ENCODE measurements around the gene PTPRE.

Gene PTPRE

GRCh38 chr10:127906548-127907377, at the start of gene PTPRE:
PTPRE (plus strand) TSS chr10:127907103; CDS start chr10:128040882, 133,779 bp downstream.
- peaks cover 12% of the 10 kb centered on the region for H3K27me3 Mint-ChIP-seq
- H3K4me3 Mint-ChIP-seq, result peak within 1 kb of the TSS; percentile 51
- no peaks in the 10 kb centered on the region for H3K9me3 Mint-ChIP-seq (ENCODE audit: low read depth)
- H3K4me1 Mint-ChIP-seq (ENCODE audit: low read depth), result no peaks in the 10 kb centered on the region
- H3K27ac Mint-ChIP-seq, result no peak within 1 kb of the TSS
- no peaks in the 10 kb centered on the region for H3K36me3 Mint-ChIP-seq

- no peak overlapping the region for H3K4me3 Mint-ChIP-seq
- H3K27me3 Mint-ChIP-seq, result no peaks in the 10 kb centered on the region
- H3K9me3 Mint-ChIP-seq (ENCODE audit: low read depth), result peaks cover 8% of the 10 kb centered on the region
- no peak overlapping the region for H3K27ac Mint-ChIP-seq
- H3K4me1 Mint-ChIP-seq (ENCODE audit: low read depth), result no peaks in the 10 kb centered on the region
- H3K36me3 Mint-ChIP-seq, result peaks cover 3% of the 10 kb centered on the region
Observed at GRCh38 chr10:127860592-127860991, 46.3 kb upstream of the PTPRE start.

GRCh38 chr10:127863231-127863825, 43.6 kb upstream of the PTPRE start:
- Mint-ChIP-seq H3K27me3 (no peaks in the 10 kb centered on the region), H3K4me1 (ENCODE audit: low read depth) (no peaks in the 10 kb centered on the region), H3K36me3 (peaks cover 3% of the 10 kb centered on the region), H3K4me3 (no peak overlapping the region), H3K27ac (no peak overlapping the region), H3K9me3 (ENCODE audit: low read depth) (peaks cover 8% of the 10 kb centered on the region)

- peaks cover 8% of the 10 kb centered on the region for H3K27me3 Mint-ChIP-seq
- H3K27ac Mint-ChIP-seq, result no peak overlapping the region
- H3K9me3 Mint-ChIP-seq (ENCODE audit: low read depth), result peaks cover 12% of the 10 kb centered on the region
- no peak overlapping the region for H3K4me3 Mint-ChIP-seq
- peaks cover 3% of the 10 kb centered on the region for H3K36me3 Mint-ChIP-seq
- no peaks in the 10 kb centered on the region for H3K4me1 Mint-ChIP-seq (ENCODE audit: low read depth)
Observed at GRCh38 chr10:127866276-127867013, 40.5 kb upstream of the PTPRE start.

- no peaks in the 10 kb centered on the region for H3K4me1 Mint-ChIP-seq (ENCODE audit: low read depth)
- no peak overlapping the region for H3K4me3 Mint-ChIP-seq
- no peak overlapping the region for H3K27ac Mint-ChIP-seq
- peaks cover 12% of the 10 kb centered on the region for H3K9me3 Mint-ChIP-seq (ENCODE audit: low read depth)
- H3K27me3 Mint-ChIP-seq, result peaks cover 13% of the 10 kb centered on the region
- peaks cover 3% of the 10 kb centered on the region for H3K36me3 Mint-ChIP-seq
Observed at GRCh38 chr10:127867805-127868204, 39.1 kb upstream of the PTPRE start.

- H3K36me3 Mint-ChIP-seq, result no peaks in the 10 kb centered on the region
- peaks cover 13% of the 10 kb centered on the region for H3K27me3 Mint-ChIP-seq
- no peak overlapping the region for H3K4me3 Mint-ChIP-seq
- H3K9me3 Mint-ChIP-seq (ENCODE audit: low read depth), result peaks cover 4% of the 10 kb centered on the region
- H3K4me1 Mint-ChIP-seq (ENCODE audit: low read depth), result no peaks in the 10 kb centered on the region
- H3K27ac Mint-ChIP-seq, result no peak overlapping the region
Observed at GRCh38 chr10:127869329-127869728, 37.6 kb upstream of the PTPRE start.

GRCh38 chr10:127871631-127872010, 35.3 kb upstream of the PTPRE start:
- no peak overlapping the region for H3K27ac Mint-ChIP-seq
- no peaks in the 10 kb centered on the region for H3K4me1 Mint-ChIP-seq (ENCODE audit: low read depth)
- H3K36me3 Mint-ChIP-seq, result no peaks in the 10 kb centered on the region
- H3K4me3 Mint-ChIP-seq, result no peak overlapping the region
- peaks cover 4% of the 10 kb centered on the region for H3K9me3 Mint-ChIP-seq (ENCODE audit: low read depth)
- peaks cover 16% of the 10 kb centered on the region for H3K27me3 Mint-ChIP-seq

- Mint-ChIP-seq H3K9me3 (ENCODE audit: low read depth) (peaks cover 4% of the 10 kb centered on the region), H3K4me1 (ENCODE audit: low read depth) (no peaks in the 10 kb centered on the region), H3K27ac (no peak overlapping the region), H3K36me3 (no peaks in the 10 kb centered on the region), H3K27me3 (peaks cover 16% of the 10 kb centered on the region), H3K4me3 (no peak overlapping the region)
Observed at GRCh38 chr10:127872011-127872761, 34.7 kb upstream of the PTPRE start.

- Mint-ChIP-seq H3K4me1 (ENCODE audit: low read depth) (no peaks in the 10 kb centered on the region), H3K36me3 (no peaks in the 10 kb centered on the region), H3K27ac (no peak overlapping the region), H3K4me3 (no peak overlapping the region), H3K9me3 (ENCODE audit: low read depth) (peaks cover 4% of the 10 kb centered on the region), H3K27me3 (peaks cover 16% of the 10 kb centered on the region)
Observed at GRCh38 chr10:127872871-127873600, 33.9 kb upstream of the PTPRE start.

GRCh38 chr10:127873901-127874470, 32.9 kb upstream of the PTPRE start:
- Mint-ChIP-seq H3K36me3 (no peaks in the 10 kb centered on the region), H3K4me3 (no peak overlapping the region), H3K27ac (no peak overlapping the region), H3K27me3 (peaks cover 16% of the 10 kb centered on the region), H3K4me1 (ENCODE audit: low read depth) (no peaks in the 10 kb centered on the region), H3K9me3 (ENCODE audit: low read depth) (peaks cover 4% of the 10 kb centered on the region)

GRCh38 chr10:127874671-127875448, 32.0 kb upstream of the PTPRE start:
- peaks cover 3% of the 10 kb centered on the region for H3K9me3 Mint-ChIP-seq (ENCODE audit: low read depth)
- H3K27ac Mint-ChIP-seq, result no peak overlapping the region
- no peaks in the 10 kb centered on the region for H3K36me3 Mint-ChIP-seq
- no peaks in the 10 kb centered on the region for H3K4me1 Mint-ChIP-seq (ENCODE audit: low read depth)
- H3K27me3 Mint-ChIP-seq, result peaks cover 16% of the 10 kb centered on the region
- H3K4me3 Mint-ChIP-seq, result no peak overlapping the region

GRCh38 chr10:127875449-127875765, 31.5 kb upstream of the PTPRE start:
- no peak overlapping the region for H3K4me3 Mint-ChIP-seq

GRCh38 chr10:127875916-127876315, 31.0 kb upstream of the PTPRE start:
- peaks cover 12% of the 10 kb centered on the region for H3K27me3 Mint-ChIP-seq
- no peak overlapping the region for H3K27ac Mint-ChIP-seq
- no peaks in the 10 kb centered on the region for H3K36me3 Mint-ChIP-seq
- no peak overlapping the region for H3K4me3 Mint-ChIP-seq
- no peaks in the 10 kb centered on the region for H3K9me3 Mint-ChIP-seq (ENCODE audit: low read depth)
- H3K4me1 Mint-ChIP-seq (ENCODE audit: low read depth), result peaks cover 7% of the 10 kb centered on the region

More at GRCh38 chr10:127875449-127875765, 31.5 kb upstream of the PTPRE start:
- Mint-ChIP-seq H3K27me3 (peaks cover 14% of the 10 kb centered on the region), H3K9me3 (ENCODE audit: low read depth) (no peaks in the 10 kb centered on the region), H3K27ac (no peak overlapping the region), H3K4me1 (ENCODE audit: low read depth) (peaks cover 3% of the 10 kb centered on the region), H3K36me3 (no peaks in the 10 kb centered on the region)

Data from activated naive CD8-positive, alpha-beta T cell (primary cell).